ENCODE data around the gene HACL1.
A peak's percentile ranks its signal among the peaks of the same experiment; 100 is the strongest.

Gene HACL1

DNA sequence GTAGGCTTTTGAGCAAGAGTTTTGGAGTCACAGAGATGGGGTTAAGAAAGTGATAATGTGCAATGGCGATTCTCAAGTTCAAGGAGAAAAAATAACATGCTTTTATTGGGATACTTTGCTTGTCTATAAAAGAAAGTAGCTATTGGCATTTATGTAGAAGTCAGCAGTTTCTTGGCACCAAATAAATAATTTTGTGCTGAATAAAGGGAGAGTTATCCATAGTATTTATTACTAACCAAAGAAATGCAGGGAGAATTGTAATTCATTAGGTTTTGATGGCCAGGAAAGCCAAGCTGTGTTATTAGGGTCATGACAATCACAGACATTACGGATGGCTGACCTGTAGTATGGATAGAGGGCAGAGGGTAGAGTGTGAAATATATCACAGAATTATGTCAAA lies 33.3 kb upstream of the HACL1 start:
- peak overlapping the region; percentile 47; the same call in 1 of the 2 replicates for H3K27ac ChIP-seq
- TF ChIP-seq ZFX (IDR thresholded peaks at IDR 0.05; ENCODE audit: borderline replicate concordance) = no peak
- TF ChIP-seq, protein P1, sequence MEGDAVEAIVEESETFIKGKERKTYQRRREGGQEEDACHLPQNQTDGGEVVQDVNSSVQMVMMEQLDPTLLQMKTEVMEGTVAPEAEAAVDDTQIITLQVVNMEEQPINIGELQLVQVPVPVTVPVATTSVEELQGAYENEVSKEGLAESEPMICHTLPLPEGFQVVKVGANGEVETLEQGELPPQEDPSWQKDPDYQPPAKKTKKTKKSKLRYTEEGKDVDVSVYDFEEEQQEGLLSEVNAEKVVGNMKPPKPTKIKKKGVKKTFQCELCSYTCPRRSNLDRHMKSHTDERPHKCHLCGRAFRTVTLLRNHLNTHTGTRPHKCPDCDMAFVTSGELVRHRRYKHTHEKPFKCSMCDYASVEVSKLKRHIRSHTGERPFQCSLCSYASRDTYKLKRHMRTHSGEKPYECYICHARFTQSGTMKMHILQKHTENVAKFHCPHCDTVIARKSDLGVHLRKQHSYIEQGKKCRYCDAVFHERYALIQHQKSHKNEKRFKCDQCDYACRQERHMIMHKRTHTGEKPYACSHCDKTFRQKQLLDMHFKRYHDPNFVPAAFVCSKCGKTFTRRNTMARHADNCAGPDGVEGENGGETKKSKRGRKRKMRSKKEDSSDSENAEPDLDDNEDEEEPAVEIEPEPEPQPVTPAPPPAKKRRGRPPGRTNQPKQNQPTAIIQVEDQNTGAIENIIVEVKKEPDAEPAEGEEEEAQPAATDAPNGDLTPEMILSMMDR (IDR thresholded peaks at IDR 0.05) = no peak

- TF ChIP-seq ZFX (IDR thresholded peaks at IDR 0.05; ENCODE audit: borderline replicate concordance) = no peak
- TF ChIP-seq, protein P1 (IDR thresholded peaks at IDR 0.05) = no peak
- peak overlapping the region; percentile 47 for H3K27ac ChIP-seq
Measured at GRCh38 chr3:15633766-15634598, 32.6 kb upstream of the HACL1 start.

DNA sequence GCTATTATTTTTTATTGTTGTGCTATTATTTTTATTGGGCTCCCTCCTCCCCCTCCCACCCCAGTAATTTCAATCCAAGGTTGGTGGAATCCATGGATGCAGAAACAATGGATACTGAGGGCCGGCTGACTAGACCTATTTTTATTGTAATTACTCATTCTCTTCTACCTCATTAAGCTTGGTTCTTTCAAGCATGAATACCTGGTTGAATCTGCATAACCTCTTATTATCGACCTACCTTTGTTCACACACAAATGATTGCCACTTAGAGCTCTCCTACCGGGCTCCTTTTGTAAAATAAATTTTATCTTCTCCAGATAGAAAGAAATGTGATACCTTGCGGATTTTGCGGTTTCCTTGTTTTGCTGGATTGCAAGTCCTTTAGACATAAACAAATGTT lies 31.8 kb upstream of the HACL1 start:
- H3K27ac ChIP-seq = peak overlapping the region; percentile 47
- TF ChIP-seq, protein P1 (IDR thresholded peaks at IDR 0.05) = no peak
- TF ChIP-seq ZFX (IDR thresholded peaks at IDR 0.05; ENCODE audit: borderline replicate concordance) = no peak

- TF ChIP-seq ZFX (IDR thresholded peaks at IDR 0.05; ENCODE audit: borderline replicate concordance) = no peak
- TF ChIP-seq, protein P1 (IDR thresholded peaks at IDR 0.05) = no peak
- H3K27ac ChIP-seq = peak overlapping the region; percentile 47; the same call in 1 of the 2 replicates
Measured at GRCh38 chr3:15632212-15632580, 30.8 kb upstream of the HACL1 start.

- peak overlapping the region; percentile 68 for H3K27ac ChIP-seq
- TF ChIP-seq ZFX (IDR thresholded peaks at IDR 0.05; ENCODE audit: borderline replicate concordance) = no peak
- TF ChIP-seq, protein P1 (IDR thresholded peaks at IDR 0.05) = no peak
Measured at GRCh38 chr3:15631426-15632211, 30.2 kb upstream of the HACL1 start.

DNA sequence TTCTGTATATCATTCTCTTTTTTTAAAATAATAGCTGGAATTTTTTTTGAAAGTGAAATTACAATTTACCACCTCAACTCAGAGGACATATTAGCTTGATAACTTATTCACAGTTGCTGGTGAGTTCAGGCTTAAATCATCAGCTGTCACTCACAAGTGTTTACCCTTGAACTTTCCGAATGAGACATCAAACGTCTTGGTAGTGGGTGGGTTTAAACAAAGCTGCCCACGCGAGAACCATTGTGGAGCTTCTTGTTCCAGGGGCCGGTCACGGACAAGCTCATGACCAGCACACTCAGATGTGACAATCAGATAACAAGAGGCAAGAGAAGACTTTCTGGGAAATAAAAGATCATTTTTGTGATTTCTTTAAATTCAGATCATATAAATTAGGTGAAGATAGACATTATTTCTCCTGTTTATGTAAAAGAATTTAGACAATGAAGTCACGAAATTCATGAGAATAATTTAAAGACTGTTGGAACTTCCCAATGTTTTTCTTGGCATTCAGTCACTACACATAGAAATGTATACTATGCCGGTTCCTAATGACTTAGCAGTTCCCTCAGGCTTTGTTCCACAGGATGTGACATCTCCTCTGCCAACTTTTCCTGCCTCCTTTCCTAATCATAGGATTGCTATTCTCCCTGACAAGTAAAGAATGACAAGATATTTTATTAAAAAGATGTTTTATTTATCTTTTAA lies 29.4 kb upstream of the HACL1 start:
- peak overlapping the region; percentile 68 for H3K27ac ChIP-seq

More for the DNA sequence above, 29.4 kb upstream of the HACL1 start:
- TF ChIP-seq ZFX (IDR thresholded peaks at IDR 0.05; ENCODE audit: borderline replicate concordance) = no peak
- TF ChIP-seq, protein P1 (IDR thresholded peaks at IDR 0.05) = no peak

Data from 22Rv1 (cell line).